Left kidney (tissue), 2 donors: ENCODE measurements around the gene NEB. TPM values are rescaled to one million over a fixed set of nuclear protein-coding genes. Genes with fewer than 3 reads are reported as not detected.

ENCODE experiments used
- DNase-seq: peaks from one replicate; pipeline ENCODE4 v3.0.0-alpha.2; 2013
- polyA plus RNA-seq: library from polyadenylated mRNA; unstranded; fragments of 120-200 nt; gene quantifications from one replicate; pipeline ENCODE4 v1.2.1, GENCODE V29; 2013; ENCODE audit not compliant: insufficient read length

The NEB gene
- polyA plus RNA-seq, 1 donor, result 30.6 TPM

GRCh38 chr2:151549191-151549590 is 185.1 kb downstream of the NEB start:
- DNase-seq, result no peak

- DNase-seq, result no peak
Measured at GRCh38 chr2:151544449-151544848, 189.8 kb downstream of the NEB start.

- DNase-seq, result no peak
Measured at GRCh38 chr2:151543876-151544275, 190.4 kb downstream of the NEB start.

- DNase-seq, result no peak
Measured at GRCh38 chr2:151534001-151534400, 200.3 kb downstream of the NEB start.

GRCh38 chr2:151533127-151533526 is 201.1 kb downstream of the NEB start:
- no peak for DNase-seq

- DNase-seq, result no peak
Measured at GRCh38 chr2:151526572-151527090, 207.6 kb downstream of the NEB start.

GRCh38 chr2:151525821-151526373 is 208.4 kb downstream of the NEB start:
- DNase-seq, result no peak

GRCh38 chr2:151523850-151524249 is 210.4 kb downstream of the NEB start:
- DNase-seq, result no peak

- no peak for DNase-seq
Measured at GRCh38 chr2:151522556-151522955, 211.7 kb downstream of the NEB start.

GRCh38 chr2:151520976-151521375 is 213.3 kb downstream of the NEB start:
- no peak for DNase-seq

GRCh38 chr2:151518802-151519201 is 215.5 kb downstream of the NEB start:
- DNase-seq, result no peak

GRCh38 chr2:151508519-151508918 is 225.8 kb downstream of the NEB start:
- DNase-seq, result no peak

GRCh38 chr2:151506170-151506569 is 228.1 kb downstream of the NEB start:
- no peak for DNase-seq

GRCh38 chr2:151498178-151498577 is 236.1 kb downstream of the NEB start:
- DNase-seq, result no peak

- DNase-seq, result no peak
Measured at GRCh38 chr2:151491496-151491895, 242.8 kb downstream of the NEB start.

- no peak for DNase-seq
Measured at GRCh38 chr2:151490276-151490675, 244.0 kb downstream of the NEB start.

GRCh38 chr2:151486053-151486452 is 248.2 kb downstream of the NEB start:
- DNase-seq, result no peak

- DNase-seq, result no peak
Measured at GRCh38 chr2:151484100-151484499, 250.2 kb downstream of the NEB start.

GRCh38 chr2:151483546-151483945 is 250.7 kb downstream of the NEB start:
- DNase-seq, result no peak

- no peak for DNase-seq
Measured at GRCh38 chr2:151482171-151482725, 252.0 kb downstream of the NEB start.

- DNase-seq, result no peak
Measured at GRCh38 chr2:151481744-151482143, 252.5 kb downstream of the NEB start.

- no peak for DNase-seq
Measured at GRCh38 chr2:151478011-151478410, 256.3 kb downstream of the NEB start.

- no peak for DNase-seq
Measured at GRCh38 chr2:151476287-151476686, 258.0 kb downstream of the NEB start.

- DNase-seq, result no peak
Measured at GRCh38 chr2:151475071-151475470, 259.2 kb downstream of the NEB start.
